HepG2 (cell line): ENCODE results near the gene CPM. TPM values are rescaled to one million over a fixed set of nuclear protein-coding genes. Genes with fewer than 3 reads are reported as not detected.
A peak's percentile ranks its signal among the peaks of the same experiment; 100 is the strongest.

Experiments
- FOXC1 ChIP-seq: sonication (generic); formaldehyde crosslinking; IDR thresholded peaks from 2 replicates; pipeline ENCODE4 v1.8.0; 2022; ENCODE audit warnings: mild to moderate bottlenecking, missing genetic modification reagents, borderline replicate concordance
- GATAD1 ChIP-seq: IDR thresholded peaks from 2 replicates; pipeline ENCODE4 v1.6.1; 2016; ENCODE audit warnings: missing genetic modification reagents, missing compliant biosample characterization
- GPN1 ChIP-seq: sonication (generic); formaldehyde crosslinking; IDR thresholded peaks from 2 replicates; pipeline ENCODE4 v1.5.1; 2020; ENCODE audit warnings: missing genetic modification reagents, borderline replicate concordance
- ISX ChIP-seq: sonication (generic); formaldehyde crosslinking; conservative IDR thresholded peaks from 2 replicates; pipeline ENCODE4 v1.5.0; 2020; ENCODE audit warnings: missing genetic modification reagents
- JUNB ChIP-seq: sonication (generic); formaldehyde crosslinking; IDR thresholded peaks from 2 replicates; pipeline ENCODE4 v1.8.0; 2022; ENCODE audit warnings: missing genetic modification reagents, mild to moderate bottlenecking, borderline replicate concordance
- KDM5B ChIP-seq: sonication (generic); formaldehyde crosslinking; IDR thresholded peaks from 2 replicates; pipeline ENCODE4 v1.4.0; 2020; ENCODE audit warnings: missing genetic modification reagents, mild to moderate bottlenecking, borderline replicate concordance
- MAX ChIP-seq: IDR thresholded peaks from 2 replicates; pipeline ENCODE4 v1.6.1; 2012; ENCODE audit warnings: inconsistent platforms
- MED8 ChIP-seq: sonication (generic); formaldehyde crosslinking; IDR thresholded peaks from 2 replicates; pipeline ENCODE4 v1.8.1; 2023; ENCODE audit warnings: mild to moderate bottlenecking, missing genetic modification reagents; ENCODE audit not compliant: insufficient replicate concordance
- MIXL1 ChIP-seq: IDR thresholded peaks from 2 replicates; pipeline ENCODE4 v1.6.1; 2016
- MTA3 ChIP-seq: sonication (generic); formaldehyde crosslinking; IDR thresholded peaks from 2 replicates; pipeline ENCODE4 v1.4.0; 2020; ENCODE audit warnings: missing genetic modification reagents
- NR0B2 ChIP-seq: sonication (generic); formaldehyde crosslinking; IDR thresholded peaks from 2 replicates; pipeline ENCODE4 v1.4.0; 2020; ENCODE audit warnings: mild to moderate bottlenecking, missing genetic modification reagents
- PBX3 ChIP-seq: sonication (generic); formaldehyde crosslinking; IDR thresholded peaks from 2 replicates; pipeline ENCODE4 v1.8.1; 2023; ENCODE audit warnings: missing genetic modification reagents, inconsistent platforms, borderline replicate concordance
- POLR2AphosphoS5 ChIP-seq: IDR thresholded peaks from 2 replicates; pipeline ENCODE4 v1.6.1; 2012; ENCODE audit warnings: low read depth, low read length
- SMAD1 ChIP-seq: sonication (generic); formaldehyde crosslinking; IDR thresholded peaks from 2 replicates; pipeline ENCODE4 v1.4.0; 2020; ENCODE audit warnings: missing genetic modification reagents, low read depth, mild to moderate bottlenecking, borderline replicate concordance
- SMARCC2 ChIP-seq: fragments of 450-650 bp; IDR thresholded peaks from 2 replicates; pipeline ENCODE4 v1.6.1; 2017; ENCODE audit warnings: antibody characterized with exemption, mild to moderate bottlenecking
- SRSF9 ChIP-seq: fragments of 200-400 bp; formaldehyde crosslinking; IDR thresholded peaks from 2 replicates; pipeline ENCODE4 v1.6.1; 2018; ENCODE audit warnings: borderline replicate concordance, mild to moderate bottlenecking, low read depth, low read length; ENCODE audit not compliant: insufficient read depth, poor library complexity, severe bottlenecking
- THAP11 ChIP-seq: IDR thresholded peaks from 2 replicates; pipeline ENCODE4 v1.6.1; 2016; ENCODE audit warnings: missing biosample characterization, missing genetic modification reagents
- ZFP37 ChIP-seq: sonication (generic); formaldehyde crosslinking; IDR thresholded peaks from 2 replicates; pipeline ENCODE4 v1.4.0; 2020; ENCODE audit warnings: missing genetic modification reagents, borderline replicate concordance
- ZMAT3 ChIP-seq: sonication (generic); formaldehyde crosslinking; conservative IDR thresholded peaks from 2 replicates; pipeline ENCODE4 v1.7.0; 2021; ENCODE audit warnings: missing genetic modification reagents
- ZNF329 ChIP-seq: sonication (generic); formaldehyde crosslinking; IDR thresholded peaks from 2 replicates; pipeline ENCODE4 v1.9.0; 2021; ENCODE audit warnings: low read depth, mild to moderate bottlenecking, missing genetic modification reagents
- ZNF501 ChIP-seq: sonication (generic); formaldehyde crosslinking; IDR thresholded peaks from 2 replicates; pipeline ENCODE4 v1.5.1; 2020; ENCODE audit warnings: mild to moderate bottlenecking, moderate library complexity, missing genetic modification reagents
- ZNF672 ChIP-seq: sonication (generic); formaldehyde crosslinking; IDR thresholded peaks from 2 replicates; pipeline ENCODE4 v1.8.1; 2022; ENCODE audit warnings: missing genetic modification reagents
- ZNF678 ChIP-seq: sonication (generic); formaldehyde crosslinking; IDR thresholded peaks from 2 replicates; pipeline ENCODE4 v1.4.0; 2020; ENCODE audit warnings: mild to moderate bottlenecking, missing genetic modification reagents
- ZNF776 ChIP-seq: sonication (generic); formaldehyde crosslinking; IDR thresholded peaks from 2 replicates; pipeline ENCODE4 v1.4.0; 2020; ENCODE audit warnings: mild to moderate bottlenecking, missing genetic modification reagents
- ZNF792 ChIP-seq: IDR thresholded peaks from 2 replicates; pipeline ENCODE4 v1.6.1; 2016
- ZNF800 ChIP-seq: sonication (generic); formaldehyde crosslinking; IDR thresholded peaks from 2 replicates; pipeline ENCODE4 v1.4.0; 2020; ENCODE audit warnings: missing genetic modification reagents
- ZNF816 ChIP-seq: sonication (generic); formaldehyde crosslinking; IDR thresholded peaks from 2 replicates; pipeline ENCODE4 v1.8.0; 2022; ENCODE audit warnings: missing genetic modification reagents, mild to moderate bottlenecking, borderline replicate concordance
- polyA plus RNA-seq, 8 experiments: library from polyadenylated mRNA; depleted of rRNA in 3 of 8; stranded (reverse) in 7 of 8; unstranded in 1 of 8; fragments of >200 nt; fragmentation: Illumina TruSeq in 4 of 8; extraction: Trizol in 4 of 8; gene quantifications; 2 replicates each; pipeline versions ENCODE4 v1.2.1 to v1.2.3, GENCODE V29; 2011 to 2016; ENCODE audit warnings: low read depth in 4 of 8, missing spikeins in 1 of 8, mixed read lengths in 1 of 8; ENCODE audit not compliant: insufficient read depth in 1 of 8
- total RNA-seq, 5 experiments: library from RNA; depleted of rRNA; stranded (reverse); fragments of >200 nt; fragmentation: Illumina TruSeq; extraction: Trizol; gene quantifications; 2 replicates each; pipeline ENCODE4 v1.2.3, GENCODE V29; 2016; ENCODE audit warnings: low read depth in 1 of 5

The CPM gene
- total and polyA plus RNA-seq, 2 of the 13 experiments (the other 11 are each of a cell fraction or from before 2014, with no cell fraction given): not detected

- peak; percentile 62; the same call in 1 of the 2 replicates for TF ChIP-seq NR0B2 (CRISPR knock-in tag)
- TF ChIP-seq ZNF329 (CRISPR knock-in tag): peak; percentile 90; the same call in 1 of the 2 replicates
- 0 out of 2 replicates have a peak, but pooled peaks have one; percentile 65 for TF ChIP-seq ZNF800 (CRISPR knock-in tag)
- TF ChIP-seq MIXL1 (CRISPR knock-in tag): peak; percentile 55
- peak; percentile 21 for TF ChIP-seq PBX3
- TF ChIP-seq MAX: peak; percentile 43
- TF ChIP-seq ZNF776 (CRISPR knock-in tag): peak; percentile 56; the same call in 1 of the 2 replicates
- 0 out of 2 replicates have a peak, but pooled peaks have one; percentile 65 for TF ChIP-seq ZMAT3 (CRISPR knock-in tag)
- no peak for TF ChIP-seq ZFP37 (CRISPR knock-in tag)
- TF ChIP-seq SMAD1 (CRISPR knock-in tag): peak; percentile 6; the same call in 1 of the 2 replicates
- TF ChIP-seq MED8 (CRISPR knock-in tag): no peak
- peak; percentile 26; the same call in 1 of the 2 replicates for TF ChIP-seq ZNF678 (CRISPR knock-in tag)
- TF ChIP-seq ZNF672 (CRISPR knock-in tag): no peak
- TF ChIP-seq KDM5B: peak; percentile 87; the same call in 1 of the 2 replicates
- TF ChIP-seq THAP11 (CRISPR knock-in tag): peak; percentile 84
- 0 out of 2 replicates have a peak, but pooled peaks have one; percentile 18 for TF ChIP-seq ISX (CRISPR knock-in tag)
- TF ChIP-seq ZNF816 (CRISPR knock-in tag): no peak
- no peak; the same call in 1 of the 2 replicates for TF ChIP-seq POLR2AphosphoS5
- TF ChIP-seq ZNF792 (CRISPR knock-in tag): peak; percentile 50; the same call in 1 of the 2 replicates
- peak; percentile 57; the same call in 1 of the 2 replicates for TF ChIP-seq FOXC1
- TF ChIP-seq ZNF501 (CRISPR knock-in tag): peak; percentile 92
- TF ChIP-seq JUNB (CRISPR knock-in tag): no peak
- TF ChIP-seq SRSF9: no peak
- TF ChIP-seq GPN1 (CRISPR knock-in tag): no peak
- TF ChIP-seq MTA3 (CRISPR knock-in tag): no peak
- no peak for TF ChIP-seq SMARCC2
- TF ChIP-seq GATAD1: peak; percentile 69
Measured at GRCh38 chr12:68807576-68808387, 125.2 kb downstream of the CPM start, which contains the start of gene MDM2 (continued).
